Measurements from ENCODE around the gene OR10K1. TPM values are rescaled to one million over a fixed set of nuclear protein-coding genes. Genes with fewer than 3 reads are reported as not detected.

OR10K1 gene
- total and polyA plus RNA-seq, 4 donors, result not detected

DNA sequence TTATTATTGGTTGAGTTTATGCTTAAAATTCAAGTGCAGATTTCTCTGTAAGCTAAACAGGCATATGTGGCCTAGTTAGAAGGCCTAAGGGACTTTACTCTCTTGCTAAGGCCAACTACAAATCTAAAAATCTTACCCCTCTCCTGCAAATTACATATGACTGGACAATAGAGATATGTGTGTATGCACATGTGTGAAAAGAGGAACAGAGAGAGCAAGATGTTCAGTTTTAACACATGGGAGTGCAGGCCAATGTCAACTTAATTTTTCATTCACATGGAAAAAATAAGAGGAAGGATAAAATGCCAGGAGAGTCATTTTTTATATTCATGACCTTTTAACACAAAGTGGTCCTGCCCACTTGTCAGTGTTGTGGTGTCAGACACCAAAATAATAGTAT is 44.0 kb upstream of the OR10K1 start:
- H3K36me3 ChIP-seq (ENCODE audit: control insufficient read depth in 4 of 4, insufficient read depth in 3 of 4, low read depth in 1 of 4, low read length in 3 of 4), result no peaks in the 10 kb centered on the region
- peaks cover 0 to 6% (median 0%) of the 10 kb centered on the region in 4 donors for H3K27me3 ChIP-seq (ENCODE audit: control insufficient read depth in 4 of 4, insufficient read depth in 4 of 4, low read length in 3 of 4)
- TF ChIP-seq TAF1 (conservative IDR thresholded peaks at IDR 0.05) (no peak), RXRA (IDR thresholded peaks at IDR 0.05) (no peak), HNF4G (IDR thresholded peaks at IDR 0.05) (no peak), FOXA1 (IDR thresholded peaks at IDR 0.05) (no peak), EGR1 (IDR thresholded peaks at IDR 0.05; ENCODE audit: low read depth in 2 of 2) (no peak), GABPA (IDR thresholded peaks at IDR 0.05 in 1 of 2, conservative IDR thresholded peaks at IDR 0.05 in 1 of 2) (no peak), JUND (IDR thresholded peaks at IDR 0.05) (no peak)
- no peak overlapping the region for H3K9ac ChIP-seq (ENCODE audit: low read depth in 1 of 2, low read length in 2 of 2)
- H3K9me3 ChIP-seq (ENCODE audit: control insufficient read depth in 4 of 4, low read length in 3 of 4), result no peaks in the 10 kb centered on the region
- no peaks in the 10 kb centered on the region for H3K4me1 ChIP-seq (ENCODE audit: control insufficient read depth in 4 of 4, insufficient read depth in 4 of 4, low read length in 3 of 4)
- H3K27ac ChIP-seq (ENCODE audit: low read depth in 1 of 2, low read length in 2 of 2), result no peak overlapping the region
- DNase-seq (ENCODE audit: low spot score), result no peak
- H3K4me3 ChIP-seq (ENCODE audit: low read depth in 1 of 3, low read length in 3 of 3), result no peak overlapping the region

DNA sequence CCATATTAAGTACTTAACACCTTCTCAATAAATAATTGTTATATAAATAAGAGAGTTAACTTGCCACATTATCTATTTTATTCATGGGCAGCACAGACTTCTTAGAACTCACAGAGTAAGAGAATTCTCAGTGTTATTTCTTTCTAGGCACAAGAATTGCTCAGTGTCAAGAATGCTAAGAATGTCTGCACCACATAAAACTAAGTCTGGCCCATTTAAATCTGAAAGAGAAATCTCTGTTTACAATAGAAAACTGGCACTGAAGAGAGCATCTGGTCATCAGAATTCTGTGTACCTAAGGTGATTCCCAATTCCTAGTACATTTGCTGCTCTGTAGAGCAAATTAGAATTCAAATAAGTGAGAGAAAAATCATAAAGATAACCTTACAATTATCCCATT is 39.4 kb upstream of the OR10K1 start:
- Histone ChIP-seq H3K4me3 (ENCODE audit: low read depth in 1 of 3, low read length in 3 of 3) (no peak overlapping the region), H3K36me3 (ENCODE audit: control insufficient read depth in 4 of 4, insufficient read depth in 3 of 4, low read depth in 1 of 4, low read length in 3 of 4) (no peaks in the 10 kb centered on the region), H3K4me1 (ENCODE audit: control insufficient read depth in 4 of 4, insufficient read depth in 4 of 4, low read length in 3 of 4) (no peaks in the 10 kb centered on the region), H3K9ac (ENCODE audit: low read depth in 1 of 2, low read length in 2 of 2) (no peak overlapping the region), H3K27ac (ENCODE audit: low read depth in 1 of 2, low read length in 2 of 2) (no peak overlapping the region), H3K9me3 (ENCODE audit: control insufficient read depth in 4 of 4, low read length in 3 of 4) (no peaks in the 10 kb centered on the region), H3K27me3 (ENCODE audit: control insufficient read depth in 4 of 4, insufficient read depth in 4 of 4, low read length in 3 of 4) (peaks cover 0 to 6% (median 0%) of the 10 kb centered on the region in 4 donors)
- TF ChIP-seq FOXA1 (IDR thresholded peaks at IDR 0.05) (no peak), REST (IDR thresholded peaks at IDR 0.05) (no peak), SP1 (IDR thresholded peaks at IDR 0.05) (no peak), FOXA2 (IDR thresholded peaks at IDR 0.05) (no peak), HNF4G (IDR thresholded peaks at IDR 0.05) (no peak), TAF1 (conservative IDR thresholded peaks at IDR 0.05) (no peak), ZBTB33 (IDR thresholded peaks at IDR 0.05) (no peak), NR2F2 (IDR thresholded peaks at IDR 0.05) (no peak), JUND (IDR thresholded peaks at IDR 0.05) (no peak)
- TF ChIP-seq, protein P1, sequence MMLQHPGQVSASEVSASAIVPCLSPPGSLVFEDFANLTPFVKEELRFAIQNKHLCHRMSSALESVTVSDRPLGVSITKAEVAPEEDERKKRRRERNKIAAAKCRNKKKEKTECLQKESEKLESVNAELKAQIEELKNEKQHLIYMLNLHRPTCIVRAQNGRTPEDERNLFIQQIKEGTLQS (IDR thresholded peaks at IDR 0.05), result no peak
- no peak for DNase-seq (ENCODE audit: low spot score)

DNA sequence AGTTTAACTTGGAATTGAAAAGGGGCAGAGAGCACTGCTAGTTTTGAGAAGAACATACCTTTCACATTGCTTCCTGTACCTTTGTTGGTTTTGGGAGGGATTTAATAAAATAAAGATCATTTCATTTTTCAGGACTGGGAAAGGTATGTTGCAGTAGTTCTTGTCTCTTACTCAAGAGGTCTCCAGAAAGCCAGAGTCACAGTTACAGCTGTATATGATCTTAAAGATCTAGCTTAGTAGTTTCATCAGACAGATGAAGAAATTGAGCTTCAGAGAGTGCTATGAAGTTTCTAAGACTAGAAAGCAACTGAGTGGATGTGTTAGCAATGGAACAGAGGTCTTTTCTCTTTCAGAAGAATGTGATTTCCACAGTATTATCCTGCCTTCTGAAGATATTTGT is 36.6 kb upstream of the OR10K1 start:
- no peaks in the 10 kb centered on the region for H3K4me1 ChIP-seq (ENCODE audit: control insufficient read depth in 4 of 4, insufficient read depth in 4 of 4, low read length in 3 of 4)
- no peak for DNase-seq (ENCODE audit: low spot score)
- no peaks in the 10 kb centered on the region for H3K9me3 ChIP-seq (ENCODE audit: control insufficient read depth in 4 of 4, low read length in 3 of 4)
- no peak for TF ChIP-seq SP1 (IDR thresholded peaks at IDR 0.05)
- TF ChIP-seq GABPA (IDR thresholded peaks at IDR 0.05 in 1 of 2, conservative IDR thresholded peaks at IDR 0.05 in 1 of 2), result no peak
- no peak overlapping the region for H3K4me3 ChIP-seq (ENCODE audit: low read depth in 1 of 3, low read length in 3 of 3)
- H3K27me3 ChIP-seq (ENCODE audit: control insufficient read depth in 4 of 4, insufficient read depth in 4 of 4, low read length in 3 of 4), result peaks cover 0 to 6% (median 0%) of the 10 kb centered on the region in 4 donors
- no peak overlapping the region for H3K9ac ChIP-seq (ENCODE audit: low read depth in 1 of 2, low read length in 2 of 2)
- no peak overlapping the region for H3K27ac ChIP-seq (ENCODE audit: low read depth in 1 of 2, low read length in 2 of 2)
- no peaks in the 10 kb centered on the region for H3K36me3 ChIP-seq (ENCODE audit: control insufficient read depth in 4 of 4, insufficient read depth in 3 of 4, low read depth in 1 of 4, low read length in 3 of 4)

All from liver (tissue), 9 donors.